SK-N-SH treated with all-trans-retinoic acid at 6 μM for 48 hours (cell line): ENCODE results near the gene KLHL26.

ENCODE experiments used
- ATAC-seq: fragments of 200-7000 bp; cut with Tn5 transposase; 3 replicates; pipeline ENCODE4 v1.9.1; 2020; ENCODE audit warnings: mild to moderate bottlenecking, moderate library complexity
- ARNTL ChIP-seq: fragments of 450-650 bp; formaldehyde crosslinking; IDR thresholded peaks from 2 replicates; pipeline ENCODE4 v1.5.0; 2020; ENCODE audit warnings: low read depth, mild to moderate bottlenecking, moderate library complexity, borderline replicate concordance
- BACH2 ChIP-seq: fragments of 250-450 bp; sonication (Bioruptor Pico); IDR thresholded peaks from 2 replicates; pipeline ENCODE4 v1.9.0; 2021; ENCODE audit warnings: mild to moderate bottlenecking, borderline replicate concordance
- CSDC2 ChIP-seq: fragments of 250-450 bp; sonication (Bioruptor Pico); IDR thresholded peaks from 2 replicates; pipeline ENCODE4 v1.5.0; 2020; ENCODE audit warnings: mild to moderate bottlenecking, moderate library complexity
- GLIS3 ChIP-seq: fragments of 250-450 bp; sonication (Bioruptor Pico); IDR thresholded peaks from 2 replicates; pipeline ENCODE4 v1.5.0; 2020; ENCODE audit warnings: mild to moderate bottlenecking, moderate library complexity
- ISL1 ChIP-seq: fragments of 250-450 bp; sonication (Bioruptor Pico); IDR thresholded peaks from 2 replicates; pipeline ENCODE4 v2.1.2; 2022; ENCODE audit warnings: mild to moderate bottlenecking, moderate library complexity
- PPARA ChIP-seq: fragments of 250-450 bp; sonication (Bioruptor Pico); IDR thresholded peaks from 2 replicates; pipeline ENCODE4 v1.5.0; 2020; ENCODE audit warnings: mild to moderate bottlenecking, borderline replicate concordance
- RARB ChIP-seq: fragments of 250-450 bp; sonication (Bioruptor Pico); IDR thresholded peaks from 2 replicates; pipeline ENCODE4 v1.8.0; 2021; ENCODE audit warnings: mild to moderate bottlenecking, moderate library complexity
- SNAI2 ChIP-seq: fragments of 250-450 bp; sonication (Bioruptor Pico); IDR thresholded peaks from 2 replicates; pipeline ENCODE4 v1.5.0; 2020; ENCODE audit warnings: mild to moderate bottlenecking, moderate library complexity
- TCF4 ChIP-seq: fragments of 250-450 bp; sonication (Bioruptor Pico); IDR thresholded peaks from 2 replicates; pipeline ENCODE4 v1.8.0; 2021; ENCODE audit warnings: mild to moderate bottlenecking, moderate library complexity, borderline replicate concordance
- TOX ChIP-seq: fragments of 250-450 bp; sonication (Bioruptor Pico); IDR thresholded peaks from 2 replicates; pipeline ENCODE4 v1.8.0; 2021; ENCODE audit warnings: mild to moderate bottlenecking, moderate library complexity, borderline replicate concordance
- ZC3H10 ChIP-seq: fragments of 250-450 bp; sonication (Bioruptor Pico); IDR thresholded peaks from 2 replicates; pipeline ENCODE4 v1.5.1; 2021; ENCODE audit warnings: mild to moderate bottlenecking, moderate library complexity
- ZFP3 ChIP-seq: fragments of 250-450 bp; sonication (Bioruptor Pico); IDR thresholded peaks from 2 replicates; pipeline ENCODE4 v1.5.0; 2020; ENCODE audit warnings: mild to moderate bottlenecking, moderate library complexity
- ZFP30 ChIP-seq: fragments of 450-650 bp; formaldehyde crosslinking; IDR thresholded peaks from 2 replicates; pipeline ENCODE4 v1.5.0; 2022; ENCODE audit warnings: mild to moderate bottlenecking, moderate library complexity
- ZNF565 ChIP-seq: fragments of 450-650 bp; formaldehyde crosslinking; conservative IDR thresholded peaks from 2 replicates; pipeline ENCODE4 v1.5.0; 2020; ENCODE audit warnings: low read depth, mild to moderate bottlenecking, moderate library complexity
- ZNF70 ChIP-seq: fragments of 450-650 bp; formaldehyde crosslinking; IDR thresholded peaks from 2 replicates; pipeline ENCODE4 v1.5.0; 2020; ENCODE audit warnings: mild to moderate bottlenecking, moderate library complexity
- ZNF8 ChIP-seq: fragments of 450-650 bp; formaldehyde crosslinking; IDR thresholded peaks from 2 replicates; pipeline ENCODE4 v1.5.0; 2020; ENCODE audit warnings: mild to moderate bottlenecking, moderate library complexity
- TF ChIP-seq, protein P1 (sequence below): fragments of 250-450 bp; sonication (Bioruptor Pico); IDR thresholded peaks from 2 replicates; pipeline ENCODE4 v1.5.0; 2020; ENCODE audit warnings: mild to moderate bottlenecking, moderate library complexity
- TF ChIP-seq, protein P2 (sequence below): fragments of 250-450 bp; sonication (Bioruptor Pico); IDR thresholded peaks from 2 replicates; pipeline ENCODE4 v1.5.1; 2021; ENCODE audit warnings: mild to moderate bottlenecking, moderate library complexity
- TF ChIP-seq, protein P3 (sequence below): fragments of 250-450 bp; sonication (Bioruptor Pico); IDR thresholded peaks from 2 replicates; pipeline ENCODE4 v1.8.0; 2021; ENCODE audit warnings: low read depth, mild to moderate bottlenecking, moderate library complexity, borderline replicate concordance
- TF ChIP-seq, protein P4 (sequence below): fragments of 250-450 bp; sonication (Bioruptor Pico); IDR thresholded peaks from 2 replicates; pipeline ENCODE4 v1.8.0; 2020; ENCODE audit warnings: mild to moderate bottlenecking, moderate library complexity, borderline replicate concordance

The KLHL26 gene

DNA sequence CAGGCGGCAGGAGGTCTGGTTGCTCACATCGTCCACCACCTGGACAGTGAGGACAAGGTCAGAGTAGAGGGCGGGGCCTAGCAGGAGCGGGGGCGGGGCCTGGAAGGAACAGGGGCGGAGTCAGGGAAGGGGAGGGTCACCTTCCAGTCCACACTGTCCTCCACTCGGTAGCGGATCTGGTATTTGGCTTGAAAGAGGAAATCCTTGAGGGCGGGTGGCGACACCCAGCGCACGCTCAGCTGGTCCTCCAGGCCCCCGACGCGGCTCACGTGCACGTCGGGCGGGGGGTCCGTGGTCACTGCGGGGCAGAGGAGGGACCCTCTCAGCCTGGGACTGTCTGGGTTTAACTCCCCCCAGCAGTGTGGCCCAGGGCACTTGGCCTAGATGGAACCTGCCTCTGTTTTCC is 40.1 kb upstream of the KLHL26 start:
- TF ChIP-seq TOX (CRISPR knock-in tag) (no peak), BACH2 (CRISPR knock-in tag) (no peak)
- TF ChIP-seq, protein P1, sequence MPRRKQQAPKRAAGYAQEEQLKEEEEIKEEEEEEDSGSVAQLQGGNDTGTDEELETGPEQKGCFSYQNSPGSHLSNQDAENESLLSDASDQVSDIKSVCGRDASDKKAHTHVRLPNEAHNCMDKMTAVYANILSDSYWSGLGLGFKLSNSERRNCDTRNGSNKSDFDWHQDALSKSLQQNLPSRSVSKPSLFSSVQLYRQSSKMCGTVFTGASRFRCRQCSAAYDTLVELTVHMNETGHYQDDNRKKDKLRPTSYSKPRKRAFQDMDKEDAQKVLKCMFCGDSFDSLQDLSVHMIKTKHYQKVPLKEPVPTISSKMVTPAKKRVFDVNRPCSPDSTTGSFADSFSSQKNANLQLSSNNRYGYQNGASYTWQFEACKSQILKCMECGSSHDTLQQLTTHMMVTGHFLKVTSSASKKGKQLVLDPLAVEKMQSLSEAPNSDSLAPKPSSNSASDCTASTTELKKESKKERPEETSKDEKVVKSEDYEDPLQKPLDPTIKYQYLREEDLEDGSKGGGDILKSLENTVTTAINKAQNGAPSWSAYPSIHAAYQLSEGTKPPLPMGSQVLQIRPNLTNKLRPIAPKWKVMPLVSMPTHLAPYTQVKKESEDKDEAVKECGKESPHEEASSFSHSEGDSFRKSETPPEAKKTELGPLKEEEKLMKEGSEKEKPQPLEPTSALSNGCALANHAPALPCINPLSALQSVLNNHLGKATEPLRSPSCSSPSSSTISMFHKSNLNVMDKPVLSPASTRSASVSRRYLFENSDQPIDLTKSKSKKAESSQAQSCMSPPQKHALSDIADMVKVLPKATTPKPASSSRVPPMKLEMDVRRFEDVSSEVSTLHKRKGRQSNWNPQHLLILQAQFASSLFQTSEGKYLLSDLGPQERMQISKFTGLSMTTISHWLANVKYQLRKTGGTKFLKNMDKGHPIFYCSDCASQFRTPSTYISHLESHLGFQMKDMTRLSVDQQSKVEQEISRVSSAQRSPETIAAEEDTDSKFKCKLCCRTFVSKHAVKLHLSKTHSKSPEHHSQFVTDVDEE (CRISPR knock-in tag) = no peak
- ATAC-seq = peak; percentile 59

DNA sequence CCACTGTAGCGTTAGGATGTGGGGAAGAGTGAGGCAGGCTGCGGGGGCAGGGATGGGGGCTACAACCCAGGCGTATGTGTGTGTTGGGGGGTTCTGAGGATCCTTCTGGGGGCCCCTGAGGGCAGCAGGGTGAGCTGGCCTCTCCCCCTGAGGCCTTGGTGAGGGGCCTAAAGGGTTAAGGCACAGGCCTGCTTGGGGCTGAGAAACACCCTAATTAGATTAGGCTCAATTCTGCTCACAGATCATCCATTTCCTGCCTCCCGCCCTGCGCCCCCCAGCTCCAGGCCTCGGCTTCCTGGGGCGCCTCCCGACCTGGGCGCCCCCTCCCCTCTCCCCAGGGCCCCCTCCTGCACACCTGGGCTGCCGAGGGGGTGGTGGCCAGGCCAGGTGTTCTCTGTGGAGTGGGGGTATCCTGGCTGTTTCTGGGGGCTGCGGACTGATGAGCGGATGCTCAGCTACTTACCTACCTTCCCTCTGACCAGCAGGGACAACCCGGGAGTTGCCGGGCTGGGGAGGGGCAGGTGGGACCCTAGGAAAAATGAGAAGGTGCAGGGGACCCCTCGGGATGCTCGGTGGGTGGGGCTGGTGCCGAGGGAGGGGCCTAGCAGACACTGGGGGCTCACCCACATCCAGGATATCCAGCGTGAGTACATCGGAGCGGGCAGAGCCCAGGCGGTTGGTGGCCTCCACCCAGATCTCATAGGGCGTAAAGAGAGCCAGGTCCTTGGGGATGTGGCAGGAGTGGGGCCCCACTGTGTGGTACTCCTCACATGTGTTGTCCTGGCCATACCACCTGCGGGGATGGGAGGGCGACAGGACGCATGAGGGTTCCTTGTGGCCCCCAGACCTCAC is 38.8 kb upstream of the KLHL26 start:
- no peak for ATAC-seq
- TF ChIP-seq PPARA (CRISPR knock-in tag) (no peak), ZNF70 (CRISPR knock-in tag) (no peak), ARNTL (CRISPR knock-in tag) (no peak), CSDC2 (CRISPR knock-in tag) (no peak), GLIS3 (CRISPR knock-in tag) (no peak), ZFP30 (CRISPR knock-in tag) (no peak), ZNF565 (CRISPR knock-in tag) (no peak), ZFP3 (CRISPR knock-in tag) (no peak), ZC3H10 (CRISPR knock-in tag) (no peak), RARB (CRISPR knock-in tag) (no peak), SNAI2 (no peak), BACH2 (CRISPR knock-in tag) (no peak), TOX (CRISPR knock-in tag) (no peak), ZNF8 (CRISPR knock-in tag) (no peak), TCF4 (no peak), ISL1 (CRISPR knock-in tag) (no peak)
- TF ChIP-seq, protein P2, sequence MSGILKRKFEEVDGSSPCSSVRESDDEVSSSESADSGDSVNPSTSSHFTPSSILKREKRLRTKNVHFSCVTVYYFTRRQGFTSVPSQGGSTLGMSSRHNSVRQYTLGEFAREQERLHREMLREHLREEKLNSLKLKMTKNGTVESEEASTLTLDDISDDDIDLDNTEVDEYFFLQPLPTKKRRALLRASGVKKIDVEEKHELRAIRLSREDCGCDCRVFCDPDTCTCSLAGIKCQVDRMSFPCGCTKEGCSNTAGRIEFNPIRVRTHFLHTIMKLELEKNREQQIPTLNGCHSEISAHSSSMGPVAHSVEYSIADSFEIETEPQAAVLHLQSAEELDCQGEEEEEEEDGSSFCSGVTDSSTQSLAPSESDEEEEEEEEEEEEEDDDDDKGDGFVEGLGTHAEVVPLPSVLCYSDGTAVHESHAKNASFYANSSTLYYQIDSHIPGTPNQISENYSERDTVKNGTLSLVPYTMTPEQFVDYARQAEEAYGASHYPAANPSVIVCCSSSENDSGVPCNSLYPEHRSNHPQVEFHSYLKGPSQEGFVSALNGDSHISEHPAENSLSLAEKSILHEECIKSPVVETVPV (CRISPR knock-in tag) = no peak
- TF ChIP-seq, protein P3, sequence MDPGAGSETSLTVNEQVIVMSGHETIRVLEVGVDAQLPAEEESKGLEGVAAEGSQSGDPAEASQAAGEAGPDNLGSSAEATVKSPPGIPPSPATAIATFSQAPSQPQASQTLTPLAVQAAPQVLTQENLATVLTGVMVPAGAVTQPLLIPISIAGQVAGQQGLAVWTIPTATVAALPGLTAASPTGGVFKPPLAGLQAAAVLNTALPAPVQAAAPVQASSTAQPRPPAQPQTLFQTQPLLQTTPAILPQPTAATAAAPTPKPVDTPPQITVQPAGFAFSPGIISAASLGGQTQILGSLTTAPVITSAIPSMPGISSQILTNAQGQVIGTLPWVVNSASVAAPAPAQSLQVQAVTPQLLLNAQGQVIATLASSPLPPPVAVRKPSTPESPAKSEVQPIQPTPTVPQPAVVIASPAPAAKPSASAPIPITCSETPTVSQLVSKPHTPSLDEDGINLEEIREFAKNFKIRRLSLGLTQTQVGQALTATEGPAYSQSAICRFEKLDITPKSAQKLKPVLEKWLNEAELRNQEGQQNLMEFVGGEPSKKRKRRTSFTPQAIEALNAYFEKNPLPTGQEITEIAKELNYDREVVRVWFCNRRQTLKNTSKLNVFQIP (CRISPR knock-in tag) = no peak
- TF ChIP-seq, protein P1 (CRISPR knock-in tag) = no peak
- TF ChIP-seq, protein P4, sequence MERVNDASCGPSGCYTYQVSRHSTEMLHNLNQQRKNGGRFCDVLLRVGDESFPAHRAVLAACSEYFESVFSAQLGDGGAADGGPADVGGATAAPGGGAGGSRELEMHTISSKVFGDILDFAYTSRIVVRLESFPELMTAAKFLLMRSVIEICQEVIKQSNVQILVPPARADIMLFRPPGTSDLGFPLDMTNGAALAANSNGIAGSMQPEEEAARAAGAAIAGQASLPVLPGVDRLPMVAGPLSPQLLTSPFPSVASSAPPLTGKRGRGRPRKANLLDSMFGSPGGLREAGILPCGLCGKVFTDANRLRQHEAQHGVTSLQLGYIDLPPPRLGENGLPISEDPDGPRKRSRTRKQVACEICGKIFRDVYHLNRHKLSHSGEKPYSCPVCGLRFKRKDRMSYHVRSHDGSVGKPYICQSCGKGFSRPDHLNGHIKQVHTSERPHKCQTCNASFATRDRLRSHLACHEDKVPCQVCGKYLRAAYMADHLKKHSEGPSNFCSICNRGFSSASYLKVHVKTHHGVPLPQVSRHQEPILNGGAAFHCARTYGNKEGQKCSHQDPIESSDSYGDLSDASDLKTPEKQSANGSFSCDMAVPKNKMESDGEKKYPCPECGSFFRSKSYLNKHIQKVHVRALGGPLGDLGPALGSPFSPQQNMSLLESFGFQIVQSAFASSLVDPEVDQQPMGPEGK (CRISPR knock-in tag) = no peak
